ENCODE results near the gene HELZ.

DNA sequence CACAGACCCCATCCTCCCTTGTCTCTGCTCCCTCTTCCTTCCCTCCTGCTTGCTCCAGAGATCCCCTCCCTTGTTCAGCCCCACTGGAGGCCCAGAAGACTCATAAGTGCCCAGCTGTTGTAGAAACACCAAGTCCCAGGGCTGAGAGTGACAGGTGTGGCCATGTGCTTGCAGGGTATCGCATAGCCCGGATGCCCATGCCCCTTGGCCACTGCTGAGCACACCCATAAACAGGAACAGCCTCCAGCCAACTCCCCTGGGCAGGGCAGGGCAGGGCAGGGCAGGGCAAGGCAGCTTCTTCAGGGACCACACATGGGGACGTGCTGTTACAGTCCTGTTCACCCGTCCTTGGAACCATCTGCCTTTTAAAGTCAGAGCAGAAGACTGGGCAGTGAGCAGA lies 198.6 kb downstream of the HELZ start:
- TF ChIP-seq, protein P1, sequence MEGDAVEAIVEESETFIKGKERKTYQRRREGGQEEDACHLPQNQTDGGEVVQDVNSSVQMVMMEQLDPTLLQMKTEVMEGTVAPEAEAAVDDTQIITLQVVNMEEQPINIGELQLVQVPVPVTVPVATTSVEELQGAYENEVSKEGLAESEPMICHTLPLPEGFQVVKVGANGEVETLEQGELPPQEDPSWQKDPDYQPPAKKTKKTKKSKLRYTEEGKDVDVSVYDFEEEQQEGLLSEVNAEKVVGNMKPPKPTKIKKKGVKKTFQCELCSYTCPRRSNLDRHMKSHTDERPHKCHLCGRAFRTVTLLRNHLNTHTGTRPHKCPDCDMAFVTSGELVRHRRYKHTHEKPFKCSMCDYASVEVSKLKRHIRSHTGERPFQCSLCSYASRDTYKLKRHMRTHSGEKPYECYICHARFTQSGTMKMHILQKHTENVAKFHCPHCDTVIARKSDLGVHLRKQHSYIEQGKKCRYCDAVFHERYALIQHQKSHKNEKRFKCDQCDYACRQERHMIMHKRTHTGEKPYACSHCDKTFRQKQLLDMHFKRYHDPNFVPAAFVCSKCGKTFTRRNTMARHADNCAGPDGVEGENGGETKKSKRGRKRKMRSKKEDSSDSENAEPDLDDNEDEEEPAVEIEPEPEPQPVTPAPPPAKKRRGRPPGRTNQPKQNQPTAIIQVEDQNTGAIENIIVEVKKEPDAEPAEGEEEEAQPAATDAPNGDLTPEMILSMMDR (IDR thresholded peaks at IDR 0.05 in 4 of 5, conservative IDR thresholded peaks at IDR 0.05 in 1 of 5): no peak
- TF ChIP-seq POLR2A (IDR thresholded peaks at IDR 0.05): peak; percentile 61 to 80

All from gastrocnemius medialis (tissue), 4 donors.